ENCODE results near the gene DUOXA2. TPM values are rescaled to one million over a fixed set of nuclear protein-coding genes. Genes with fewer than 3 reads are reported as not detected.

DUOXA2 gene
- total RNA-seq, 1 experiment from 2014 or later, result not detected

DNA sequence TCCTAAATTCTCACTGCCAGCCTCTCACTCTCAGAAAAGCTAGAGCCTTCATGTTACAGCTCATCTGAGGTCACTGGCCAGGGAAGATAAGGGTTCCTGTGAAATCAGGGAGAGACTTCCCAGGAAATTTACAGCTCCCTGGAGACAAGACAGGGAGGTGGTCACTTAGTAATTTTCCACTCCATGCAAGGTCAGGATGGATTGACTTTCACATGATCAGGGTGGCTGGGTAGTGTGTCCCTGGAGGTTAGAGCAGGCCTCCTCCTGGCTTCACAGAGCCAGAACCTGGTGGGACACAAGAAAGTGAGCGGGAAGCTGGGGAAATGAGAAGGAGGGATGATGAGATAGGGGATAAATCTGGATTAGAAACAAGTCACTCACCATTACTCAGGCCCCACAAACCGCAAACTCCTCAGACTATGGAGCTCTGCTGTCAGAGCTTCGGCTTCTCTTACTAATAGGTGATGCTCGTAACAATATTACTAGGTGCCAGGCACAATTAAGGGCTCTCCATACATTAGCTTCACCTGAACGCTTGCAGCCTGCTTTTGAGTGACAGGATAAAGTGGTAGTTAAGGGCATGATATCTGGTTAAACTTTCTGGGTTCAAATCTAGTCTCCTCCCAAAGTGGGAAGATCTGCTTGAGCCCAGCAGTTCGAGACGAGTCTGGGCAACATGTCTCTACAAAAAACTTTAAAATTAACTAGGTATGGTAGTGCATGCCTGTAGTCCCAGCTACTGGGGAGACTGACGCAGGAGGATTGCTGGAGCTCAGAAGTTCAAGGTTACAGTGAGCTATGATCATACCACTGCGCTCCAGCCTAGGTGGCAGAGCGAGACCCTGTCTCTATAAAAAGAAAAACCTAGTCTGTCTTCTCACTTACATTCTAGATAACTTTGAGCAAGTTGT is 25.1 kb upstream of the DUOXA2 start:
- CTCF ChIA-PET, result no interaction called here
- H3K27ac ChIP-seq (ENCODE audit: low read length), result no peak overlapping the region
- H3K4me1 ChIP-seq (ENCODE audit: insufficient read depth, low read length), result no peaks in the 10 kb centered on the region
- no peaks in the 10 kb centered on the region for H3F3A ChIP-seq (ENCODE audit: low read length, unreplicated experiment)
- no peak for ATAC-seq
- no peak overlapping the region for H3K4me2 ChIP-seq (ENCODE audit: low read length)
- no peak overlapping the region for H2AFZ ChIP-seq (ENCODE audit: low read length)
- intact Hi-C loops (cut with micrococcal nuclease), result no loop called here
- no peak for TF ChIP-seq EZH2phosphoT487 (IDR thresholded peaks at IDR 0.05; ENCODE audit: borderline replicate concordance, low read length)
- no peak for TF ChIP-seq EZH2 (IDR thresholded peaks at IDR 0.05; ENCODE audit: low read length, unreplicated experiment)
- TF ChIP-seq, protein P1, sequence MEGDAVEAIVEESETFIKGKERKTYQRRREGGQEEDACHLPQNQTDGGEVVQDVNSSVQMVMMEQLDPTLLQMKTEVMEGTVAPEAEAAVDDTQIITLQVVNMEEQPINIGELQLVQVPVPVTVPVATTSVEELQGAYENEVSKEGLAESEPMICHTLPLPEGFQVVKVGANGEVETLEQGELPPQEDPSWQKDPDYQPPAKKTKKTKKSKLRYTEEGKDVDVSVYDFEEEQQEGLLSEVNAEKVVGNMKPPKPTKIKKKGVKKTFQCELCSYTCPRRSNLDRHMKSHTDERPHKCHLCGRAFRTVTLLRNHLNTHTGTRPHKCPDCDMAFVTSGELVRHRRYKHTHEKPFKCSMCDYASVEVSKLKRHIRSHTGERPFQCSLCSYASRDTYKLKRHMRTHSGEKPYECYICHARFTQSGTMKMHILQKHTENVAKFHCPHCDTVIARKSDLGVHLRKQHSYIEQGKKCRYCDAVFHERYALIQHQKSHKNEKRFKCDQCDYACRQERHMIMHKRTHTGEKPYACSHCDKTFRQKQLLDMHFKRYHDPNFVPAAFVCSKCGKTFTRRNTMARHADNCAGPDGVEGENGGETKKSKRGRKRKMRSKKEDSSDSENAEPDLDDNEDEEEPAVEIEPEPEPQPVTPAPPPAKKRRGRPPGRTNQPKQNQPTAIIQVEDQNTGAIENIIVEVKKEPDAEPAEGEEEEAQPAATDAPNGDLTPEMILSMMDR (conservative IDR thresholded peaks at IDR 0.05; ENCODE audit: low read depth, low read length), result no peak
- H3K9me2 ChIP-seq (replicated peaks; ENCODE audit: low read length), result no peaks in the 10 kb centered on the region
- H4K20me1 ChIP-seq (ENCODE audit: low read length), result no peaks in the 10 kb centered on the region
- no peak overlapping the region for H3K4me3 ChIP-seq (ENCODE audit: low read length)
- BruUV-seq (replicated peaks), result no TSS peak
- H3K79me2 ChIP-seq (ENCODE audit: low read length), result no peaks in the 10 kb centered on the region
- POLR2A ChIA-PET (ENCODE audit: unreplicated experiment), result interaction anchor here (0.6 kb wide), 1 partner anchor 9 kb away, joined by 3 read pairs; no protein-coding TSS in a partner anchor
- H3K9me3 ChIP-seq (ENCODE audit: low read length), result no peaks in the 10 kb centered on the region
- no peak overlapping the region for H3K9ac ChIP-seq (ENCODE audit: low read length)
- H3K27me3 ChIP-seq (ENCODE audit: low read length), result peaks cover 46% of the 10 kb centered on the region
- peak; percentile 26 for DNase-seq
- no peaks in the 10 kb centered on the region for H3K36me3 ChIP-seq (ENCODE audit: low read depth, low read length)

DNA sequence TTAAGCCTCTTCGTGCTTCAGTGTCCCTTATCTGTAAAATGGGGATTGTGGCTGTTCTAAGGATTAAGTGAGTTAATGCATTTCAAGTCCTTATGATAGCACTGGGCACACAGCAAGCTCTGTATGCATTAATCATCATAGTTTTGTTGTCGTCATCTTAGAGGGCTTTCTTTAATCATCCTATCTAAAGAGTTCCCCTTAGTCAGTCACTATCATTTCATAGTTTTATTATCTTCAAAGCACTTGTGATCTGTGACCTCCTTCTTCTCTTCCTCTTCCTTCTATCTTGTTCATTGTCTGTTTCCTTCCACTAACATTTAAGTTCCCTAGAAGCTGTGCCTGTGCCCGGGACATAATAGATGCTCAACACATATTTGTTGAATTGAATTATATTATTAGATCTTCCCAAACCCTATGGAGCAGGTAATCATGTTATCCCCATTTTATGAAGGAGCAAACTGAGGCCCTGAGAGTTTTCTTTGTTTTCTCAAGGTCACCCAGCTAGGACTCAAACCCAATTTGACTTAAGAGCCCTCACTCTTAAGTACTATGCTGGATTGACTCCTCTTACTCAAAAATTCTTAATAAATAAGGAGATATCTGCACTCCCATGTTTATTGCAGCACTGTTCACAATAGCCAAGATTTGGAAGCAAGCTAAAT is 24.3 kb upstream of the DUOXA2 start:
- H3K27ac ChIP-seq (ENCODE audit: low read length), result no peak overlapping the region
- no peaks in the 10 kb centered on the region for H4K20me1 ChIP-seq (ENCODE audit: low read length)
- H3K9me3 ChIP-seq (ENCODE audit: low read length), result no peaks in the 10 kb centered on the region
- ChIA-PET POLR2A (ENCODE audit: unreplicated experiment) (interaction anchor here (0.6 kb wide), 1 partner anchor 8 kb away, joined by 3 read pairs; no protein-coding TSS in a partner anchor), CTCF (no interaction called here)
- H3K79me2 ChIP-seq (ENCODE audit: low read length), result no peaks in the 10 kb centered on the region
- no peaks in the 10 kb centered on the region for H3K36me3 ChIP-seq (ENCODE audit: low read depth, low read length)
- no TSS peak for BruUV-seq (replicated peaks)
- no peak overlapping the region for H3K4me3 ChIP-seq (ENCODE audit: low read length)
- no peak for DNase-seq
- no peak overlapping the region for H3K4me2 ChIP-seq (ENCODE audit: low read length)
- no peaks in the 10 kb centered on the region for H3K4me1 ChIP-seq (ENCODE audit: insufficient read depth, low read length)
- H3K27me3 ChIP-seq (ENCODE audit: low read length), result peaks cover 46% of the 10 kb centered on the region
- intact Hi-C loops (cut with micrococcal nuclease), result no loop called here
- no peak for ATAC-seq
- H3K9ac ChIP-seq (ENCODE audit: low read length), result no peak overlapping the region
- no peaks in the 10 kb centered on the region for H3K9me2 ChIP-seq (replicated peaks; ENCODE audit: low read length)
- no peaks in the 10 kb centered on the region for H3F3A ChIP-seq (ENCODE audit: low read length, unreplicated experiment)
- H2AFZ ChIP-seq (ENCODE audit: low read length), result no peak overlapping the region
- TF ChIP-seq EZH2 (IDR thresholded peaks at IDR 0.05; ENCODE audit: low read length, unreplicated experiment) (no peak), EZH2phosphoT487 (IDR thresholded peaks at IDR 0.05; ENCODE audit: borderline replicate concordance, low read length) (no peak)
- TF ChIP-seq, protein P1 (conservative IDR thresholded peaks at IDR 0.05; ENCODE audit: low read depth, low read length), result no peak

All from PC-3 (cell line).